Measurements from ENCODE around the gene PROM2. TPM values are rescaled to one million over a fixed set of nuclear protein-coding genes. Genes with fewer than 3 reads are reported as not detected.

The PROM2 gene
- total and polyA plus RNA-seq, 5 experiments from 2014 or later, result 0.88 to 0.91 TPM; not detected in 3

- Mint-ChIP-seq H3K27me3 (peaks cover 0 to 13% (median 1%) of the 10 kb centered on the region in 5 donors), H3K4me3 (no peak overlapping the region), H3K9me3 (no peaks in the 10 kb centered on the region), H3K27ac (no peak overlapping the region), H3K36me3 (no peaks in the 10 kb centered on the region), H3K4me1 (no peaks in the 10 kb centered on the region)
- POLR2A ChIA-PET, result no interaction called here
- ATAC-seq, result no peak
- DNase-seq, result no peak
These were observed 42.3 kb downstream of the PROM2 start for GRCh38 chr2:95316466-95317122.

GRCh38 chr2:95317123-95317500, 42.9 kb downstream of the PROM2 start:
- H3K4me1 Mint-ChIP-seq, result no peaks in the 10 kb centered on the region
- POLR2A ChIA-PET, result no interaction called here
- no peaks in the 10 kb centered on the region for H3K36me3 Mint-ChIP-seq
- DNase-seq (no peak), ATAC-seq (no peak)
- no peak overlapping the region for H3K27ac Mint-ChIP-seq
- H3K9me3 Mint-ChIP-seq, result no peaks in the 10 kb centered on the region
- H3K27me3 Mint-ChIP-seq, result peaks cover 0 to 13% (median 1%) of the 10 kb centered on the region in 5 donors
- no peak overlapping the region for H3K4me3 Mint-ChIP-seq

- no peaks in the 10 kb centered on the region for H3K36me3 Mint-ChIP-seq
- POLR2A ChIA-PET, result no interaction called here
- H3K27me3 Mint-ChIP-seq, result peaks cover 0 to 13% (median 1%) of the 10 kb centered on the region in 5 donors
- DNase-seq (no peak), ATAC-seq (no peak)
- peak overlapping the region in 1 of 10 donors; percentile 53 for H3K27ac Mint-ChIP-seq
- no peak overlapping the region for H3K4me3 Mint-ChIP-seq
- H3K4me1 Mint-ChIP-seq, result no peaks in the 10 kb centered on the region
- H3K9me3 Mint-ChIP-seq, result no peaks in the 10 kb centered on the region
These were observed 43.6 kb downstream of the PROM2 start for GRCh38 chr2:95317665-95318425.

- H3K27me3 Mint-ChIP-seq, result peaks cover 0 to 13% (median 1%) of the 10 kb centered on the region in 5 donors
- H3K4me3 Mint-ChIP-seq, result no peak overlapping the region
- H3K36me3 Mint-ChIP-seq, result no peaks in the 10 kb centered on the region
These were observed 44.4 kb downstream of the PROM2 start for GRCh38 chr2:95318431-95319220.

GRCh38 chr2:95319481-95320343, 45.5 kb downstream of the PROM2 start:
- H3K27ac Mint-ChIP-seq, result peak overlapping the region in 1 of 10 donors; percentile 43
- H3K27me3 Mint-ChIP-seq, result peaks cover 0 to 7% (median 1%) of the 10 kb centered on the region in 5 donors
- H3K9me3 Mint-ChIP-seq, result no peaks in the 10 kb centered on the region
- no peak overlapping the region for H3K4me3 Mint-ChIP-seq
- POLR2A ChIA-PET, result no interaction called here
- DNase-seq, result no peak
- ATAC-seq, result no peak
- no peaks in the 10 kb centered on the region for H3K4me1 Mint-ChIP-seq
- no peaks in the 10 kb centered on the region for H3K36me3 Mint-ChIP-seq

More at GRCh38 chr2:95318431-95319220, 44.4 kb downstream of the PROM2 start:
- ATAC-seq, result no peak
- no peak for DNase-seq
- no peaks in the 10 kb centered on the region for H3K9me3 Mint-ChIP-seq
- H3K4me1 Mint-ChIP-seq, result no peaks in the 10 kb centered on the region
- POLR2A ChIA-PET, result no interaction called here
- no peak overlapping the region for H3K27ac Mint-ChIP-seq

GRCh38 chr2:95320344-95320712, 46.1 kb downstream of the PROM2 start:
- POLR2A ChIA-PET, result no interaction called here
- ATAC-seq (no peak), DNase-seq (no peak)
- Mint-ChIP-seq H3K36me3 (no peaks in the 10 kb centered on the region), H3K4me1 (no peaks in the 10 kb centered on the region), H3K9me3 (no peaks in the 10 kb centered on the region), H3K27me3 (peaks cover 0 to 4% (median 0%) of the 10 kb centered on the region in 5 donors), H3K27ac (no peak overlapping the region), H3K4me3 (no peak overlapping the region)

- no peak for ATAC-seq
- POLR2A ChIA-PET, result no interaction called here
- DNase-seq, result no peak
These were observed 46.9 kb downstream of the PROM2 start for GRCh38 chr2:95320986-95321767.

GRCh38 chr2:95323347-95324155, 49.3 kb downstream of the PROM2 start:
- no peak overlapping the region for H3K4me3 Mint-ChIP-seq
- no peaks in the 10 kb centered on the region for H3K4me1 Mint-ChIP-seq
- no peaks in the 10 kb centered on the region for H3K36me3 Mint-ChIP-seq
- POLR2A ChIA-PET, result no interaction called here
- peaks cover 0 to 2% (median 0%) of the 10 kb centered on the region in 5 donors for H3K27me3 Mint-ChIP-seq
- no peak for ATAC-seq
- no peak for DNase-seq
- no peak overlapping the region for H3K27ac Mint-ChIP-seq
- H3K9me3 Mint-ChIP-seq, result no peaks in the 10 kb centered on the region

More at GRCh38 chr2:95320986-95321767, 46.9 kb downstream of the PROM2 start:
- Mint-ChIP-seq H3K27ac (no peak overlapping the region), H3K9me3 (no peaks in the 10 kb centered on the region), H3K36me3 (no peaks in the 10 kb centered on the region), H3K27me3 (peaks cover 0 to 1% (median 0%) of the 10 kb centered on the region in 5 donors), H3K4me3 (no peak overlapping the region), H3K4me1 (no peaks in the 10 kb centered on the region)

- Mint-ChIP-seq H3K9me3 (no peaks in the 10 kb centered on the region), H3K4me3 (no peak overlapping the region), H3K4me1 (no peaks in the 10 kb centered on the region), H3K27ac (no peak overlapping the region), H3K36me3 (no peaks in the 10 kb centered on the region), H3K27me3 (peaks cover 0 to 2% (median 0%) of the 10 kb centered on the region in 5 donors)
- POLR2A ChIA-PET, result no interaction called here
- ATAC-seq (no peak), DNase-seq (no peak)
These were observed 50.8 kb downstream of the PROM2 start for GRCh38 chr2:95325026-95325425.

- Mint-ChIP-seq H3K9me3 (no peaks in the 10 kb centered on the region), H3K27ac (no peak overlapping the region), H3K4me1 (no peaks in the 10 kb centered on the region), H3K27me3 (peaks cover 0 to 2% (median 0%) of the 10 kb centered on the region in 5 donors), H3K4me3 (no peak overlapping the region), H3K36me3 (no peaks in the 10 kb centered on the region)
- POLR2A ChIA-PET, result no interaction called here
- no peak for ATAC-seq
- DNase-seq, result no peak
These were observed 51.6 kb downstream of the PROM2 start for GRCh38 chr2:95325590-95326432.

Data from naive thymus-derived CD8-positive, alpha-beta T cell (primary cell).